GM18517 (cell line): Measurements from ENCODE around the gene RNF223.
"Not testable (repeated sequence)": the region's sequence is repeated elsewhere in the genome, so short reads cannot be mapped to it uniquely, and the experiment has no call there.

Experiments used
- ATAC-seq: cut with Tn5 transposase; IDR thresholded peaks from one replicate; pipeline ENCODE4 v1.9.1; 2021; ENCODE audit warnings: mild to moderate bottlenecking, moderate library complexity; ENCODE audit not compliant: unreplicated experiment

Gene RNF223

DNA sequence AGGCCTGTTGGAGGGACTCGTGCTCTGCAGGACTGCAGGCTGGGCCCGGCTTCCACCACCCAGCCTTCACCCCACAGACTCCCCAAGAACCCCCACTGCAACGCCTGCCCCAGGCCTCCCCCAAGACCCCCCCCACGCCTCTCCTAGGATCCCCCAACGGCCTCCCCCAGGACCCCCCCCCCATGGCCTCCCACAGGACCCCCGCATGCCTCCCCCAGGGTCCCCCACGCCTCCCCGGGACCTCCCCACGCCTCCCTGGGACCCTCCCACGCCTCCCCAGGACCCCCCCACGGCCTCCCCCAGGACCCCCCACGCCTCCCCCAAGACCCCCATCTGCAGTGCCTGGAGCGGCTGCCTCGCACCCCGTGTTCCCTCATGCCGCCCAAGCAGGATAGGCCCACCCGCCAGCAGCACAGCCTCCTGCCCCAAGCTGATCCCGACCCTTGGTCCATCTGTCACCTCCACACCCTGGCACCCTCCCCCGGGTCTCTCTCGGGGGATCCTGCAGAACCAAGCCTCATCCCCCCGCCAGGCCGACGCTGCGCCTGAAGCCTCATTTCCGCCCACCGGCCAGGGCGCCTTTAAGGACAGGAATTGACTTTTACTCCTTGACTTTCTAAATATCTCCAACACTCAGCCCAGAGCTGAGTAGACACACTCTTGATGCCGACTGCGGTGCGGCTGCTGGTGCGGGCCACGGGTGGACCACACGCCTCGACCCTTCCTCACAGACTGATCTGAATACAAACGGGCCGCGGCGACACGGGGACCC lies 14.1 kb upstream of the RNF223 start:
- ATAC-seq: no peak

DNA sequence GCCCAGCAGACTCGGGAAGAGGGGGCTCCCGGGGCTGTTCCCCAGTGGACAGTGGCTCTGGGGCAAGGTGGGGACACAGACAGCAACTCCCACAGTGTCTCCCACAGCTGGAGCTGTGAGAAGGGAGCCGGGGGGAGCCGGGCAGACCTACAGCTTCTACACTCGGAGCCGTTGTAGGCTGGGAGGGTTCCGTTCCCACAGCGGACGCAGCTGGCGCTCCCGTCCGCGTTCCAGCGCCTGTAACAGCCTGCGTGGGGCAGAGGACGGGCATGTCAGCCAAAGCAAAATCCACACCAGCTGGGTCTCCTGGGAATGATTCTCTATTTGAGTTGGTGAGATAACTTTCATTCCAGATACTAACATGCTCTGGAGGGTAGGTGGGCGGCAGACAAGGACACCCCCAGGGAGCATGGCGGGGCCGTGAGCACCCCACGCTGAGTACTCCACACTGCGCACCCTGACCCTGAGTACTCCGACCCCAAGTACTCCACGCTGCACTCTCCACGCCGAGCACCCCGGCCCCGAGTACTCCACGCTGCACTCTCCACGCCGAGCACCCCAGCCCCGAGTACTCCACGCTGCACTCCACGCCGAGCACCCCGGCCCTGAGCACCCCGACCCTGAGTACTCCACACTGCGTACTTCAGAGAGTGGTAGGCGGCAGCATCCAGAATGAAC lies 13.4 kb upstream of the RNF223 start:
- ATAC-seq: no peak

DNA sequence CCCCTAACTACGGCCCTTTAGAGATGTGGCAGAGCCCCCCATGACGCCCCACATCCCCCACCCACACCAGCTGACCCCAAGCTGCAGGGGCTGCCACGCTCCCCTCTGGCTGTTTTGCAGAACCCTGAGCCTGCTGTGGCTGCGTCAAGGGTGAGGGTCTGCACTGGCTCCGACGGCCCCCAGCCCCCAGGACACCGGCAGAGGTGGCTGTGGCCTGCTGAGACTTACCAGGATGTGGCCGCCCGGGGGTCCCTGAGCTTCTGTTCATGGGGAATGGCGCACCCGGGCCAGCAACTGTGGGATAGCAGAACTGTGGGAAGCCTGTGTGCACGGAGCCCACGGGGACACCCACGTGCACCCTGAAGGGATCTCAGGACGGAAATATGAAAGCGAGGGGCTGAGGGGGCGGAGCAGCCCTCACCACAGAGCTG lies 12.8 kb upstream of the RNF223 start:
- no peak for ATAC-seq

DNA sequence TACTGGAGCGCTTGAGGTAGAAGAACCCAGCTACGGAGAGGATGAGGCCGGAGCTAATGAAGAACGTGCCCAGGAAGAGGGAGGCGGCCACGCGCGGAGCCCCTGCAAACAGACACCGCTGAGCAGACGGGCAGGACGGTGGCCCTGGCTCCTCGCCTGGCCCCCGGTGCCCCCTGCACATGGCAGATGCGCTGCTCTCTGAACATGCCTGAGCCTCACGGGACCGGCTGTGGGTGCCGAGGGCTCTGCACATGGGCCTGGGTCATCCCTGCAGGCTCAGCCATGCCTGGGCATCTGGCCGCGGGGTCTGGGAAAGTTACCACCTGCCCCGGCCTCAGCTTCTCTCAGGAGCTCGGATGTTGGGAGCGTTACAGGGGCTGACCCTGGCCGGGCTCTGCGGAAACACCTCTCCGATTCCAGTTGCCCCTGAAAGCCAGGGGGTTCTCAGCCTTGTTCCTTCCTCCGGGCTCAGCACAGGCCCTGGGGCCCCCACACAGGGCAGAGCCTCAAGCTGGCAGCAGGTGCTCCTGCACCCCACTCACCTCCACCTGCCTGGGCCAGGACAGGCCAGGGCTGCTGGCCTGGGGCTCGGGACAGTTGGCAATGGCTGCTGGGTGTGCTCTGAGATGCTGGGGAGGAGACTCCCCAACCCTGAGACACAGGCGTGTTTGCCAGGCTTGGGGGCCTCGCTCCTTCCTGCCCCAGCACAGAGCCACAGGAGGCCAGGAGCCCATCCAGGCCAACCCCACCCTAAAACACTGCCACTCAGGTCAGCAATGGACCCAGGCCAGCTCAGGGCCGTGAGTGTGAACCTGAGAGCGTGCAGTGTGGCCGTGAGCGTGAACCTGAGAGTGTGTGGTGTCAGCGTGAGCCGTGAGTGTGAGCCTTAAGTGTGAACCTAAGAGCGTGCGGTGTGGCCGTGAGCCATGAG lies 12.1 kb upstream of the RNF223 start:
- ATAC-seq: no peak

DNA sequence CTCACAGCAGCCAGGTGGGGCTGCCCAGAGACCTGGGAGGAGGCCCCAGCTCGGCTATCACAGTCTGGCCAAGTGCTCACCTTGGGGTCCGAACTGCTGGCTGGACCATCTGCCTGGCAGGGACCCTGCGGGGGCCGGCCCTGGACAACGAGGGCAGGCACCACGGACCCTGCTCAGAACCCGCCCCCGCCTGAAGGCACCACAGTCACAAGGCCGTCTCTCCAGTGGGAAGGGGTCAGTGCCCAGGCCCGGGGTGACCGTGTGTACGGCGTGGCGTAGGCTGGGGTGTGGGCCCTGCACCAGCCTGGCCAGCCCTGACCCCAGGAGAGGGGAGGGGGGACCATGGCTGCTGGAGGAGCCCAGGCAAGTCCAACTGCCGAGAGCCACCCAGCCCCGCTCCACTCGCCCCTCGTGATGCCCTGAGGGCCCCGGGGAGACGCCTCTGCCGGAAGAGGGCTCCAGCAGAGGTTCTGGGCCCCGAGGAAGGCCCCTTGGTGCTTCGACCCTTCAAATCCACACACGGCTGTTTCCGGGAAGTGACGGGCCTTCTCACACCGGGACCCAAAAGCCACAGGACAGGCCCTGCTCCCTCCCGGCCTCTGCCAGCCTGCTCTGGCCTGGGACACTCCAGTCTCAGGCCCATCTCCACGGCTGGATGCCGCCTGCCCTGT lies 11.2 kb upstream of the RNF223 start:
- no peak for ATAC-seq

DNA sequence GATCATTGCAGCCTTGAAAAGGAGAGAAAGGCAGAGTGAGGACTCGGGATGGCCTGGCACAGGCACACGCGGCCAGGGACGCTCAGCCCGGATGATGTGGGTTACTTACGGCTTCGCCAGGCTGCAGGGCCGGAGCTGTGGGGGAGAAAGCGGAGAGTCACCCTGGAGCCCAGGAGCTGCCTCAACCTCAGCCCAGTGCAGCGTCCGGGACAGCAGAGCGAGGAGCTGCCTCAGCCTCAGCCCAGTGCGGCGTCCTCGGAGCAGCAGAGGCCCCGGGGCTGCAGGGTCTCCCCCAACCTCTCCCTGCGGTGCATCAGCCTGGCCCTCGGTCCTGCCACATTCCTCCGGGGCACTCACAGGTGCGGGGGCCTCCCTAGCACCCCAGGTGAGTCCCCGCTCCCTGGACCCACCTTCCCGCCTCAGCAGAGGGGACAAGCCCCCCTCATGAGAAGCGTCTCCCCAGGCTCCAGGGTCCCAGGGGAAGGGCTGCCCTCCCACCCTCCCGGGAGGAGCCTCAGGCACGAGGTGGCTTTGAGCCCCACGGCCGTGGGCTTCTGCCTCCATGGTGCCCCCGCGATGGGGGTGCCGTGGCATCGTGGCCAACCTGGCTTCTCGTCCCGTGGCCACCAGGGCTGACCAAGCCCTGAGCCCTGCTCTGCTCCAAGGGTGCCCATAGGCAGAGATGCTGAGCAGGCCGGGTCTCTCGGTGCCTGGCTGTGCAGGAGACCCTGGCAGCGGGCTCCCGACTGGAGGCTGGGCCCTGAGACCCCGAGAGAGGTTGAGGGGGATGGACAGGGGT lies 10.5 kb upstream of the RNF223 start:
- no peak for ATAC-seq

DNA sequence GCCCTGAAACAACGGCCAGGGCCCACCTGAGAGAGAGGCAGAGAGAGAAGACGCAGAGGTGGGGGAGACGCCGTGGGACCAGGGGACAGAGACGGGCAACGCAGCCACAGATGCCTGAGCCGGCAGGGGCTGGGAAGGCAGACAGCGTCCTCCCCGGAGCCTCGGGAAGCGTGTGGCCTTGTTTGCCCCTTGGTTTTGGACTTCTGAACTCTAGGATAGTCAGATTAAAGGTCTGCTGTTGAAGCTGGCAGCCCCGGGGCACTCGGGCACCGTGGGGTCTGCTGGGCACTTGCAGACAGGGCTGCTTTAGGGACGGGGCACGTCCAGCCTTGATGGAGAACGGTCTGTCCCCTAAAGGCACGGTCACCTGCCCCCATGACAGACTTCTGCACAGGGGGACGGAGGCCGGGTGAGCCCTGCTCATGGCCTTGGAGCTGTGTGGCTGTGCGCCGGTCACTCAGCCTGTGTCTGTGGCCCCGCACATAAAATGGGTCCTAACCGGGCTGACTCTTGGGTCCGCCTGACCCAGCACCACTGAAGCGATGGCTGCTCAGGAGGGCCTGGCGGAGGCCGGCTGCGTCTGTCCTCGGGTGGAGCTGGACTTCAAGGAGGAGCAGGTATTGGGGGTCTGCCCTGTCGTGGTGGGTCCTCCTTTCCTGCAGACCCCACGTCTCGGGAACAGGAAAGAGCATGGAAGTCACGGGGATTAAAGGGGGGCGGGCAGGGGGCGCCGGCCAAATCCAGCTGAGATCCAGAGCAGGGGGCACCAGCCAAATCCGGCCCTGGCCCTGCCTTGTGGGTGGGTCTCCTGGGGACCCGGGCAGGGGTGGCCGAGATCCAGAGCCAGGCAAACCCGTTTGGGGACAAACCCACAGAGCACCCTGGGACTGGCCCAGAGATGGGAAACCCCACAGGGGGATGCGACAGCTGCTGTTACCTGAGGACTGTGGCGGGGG lies 9.6 kb upstream of the RNF223 start:
- ATAC-seq: no peak

DNA sequence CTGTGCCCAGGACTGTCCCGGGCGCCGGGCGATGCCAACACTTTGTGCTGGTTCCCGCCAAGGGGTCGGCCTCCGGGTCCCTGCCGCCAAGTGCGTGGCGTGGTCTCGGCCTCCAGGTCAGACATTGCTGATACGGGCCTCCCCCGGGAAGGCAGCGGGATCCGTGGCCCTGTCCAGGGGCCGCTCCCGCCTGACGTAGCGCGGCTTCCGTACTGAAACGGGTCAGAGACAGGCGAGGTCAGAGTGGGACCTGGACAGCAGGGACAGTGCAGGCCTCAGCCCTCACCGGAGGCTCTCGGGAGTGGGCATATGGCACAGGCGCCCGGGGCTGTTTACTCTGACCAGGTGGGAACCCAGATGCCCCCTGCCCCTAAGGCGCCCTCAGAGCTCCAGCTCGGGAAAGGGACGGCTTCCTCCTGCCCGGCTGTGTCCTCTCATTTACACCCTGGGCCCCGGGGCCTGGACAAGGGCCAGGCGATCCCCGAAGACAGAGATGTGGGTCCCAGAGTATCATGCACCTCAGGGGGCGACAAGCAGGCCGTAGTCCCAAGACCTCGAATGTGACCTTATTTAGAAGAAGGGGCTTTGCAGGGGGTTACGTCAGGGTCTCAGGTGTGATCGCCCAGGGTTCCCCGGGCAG lies 8.8 kb upstream of the RNF223 start:
- ATAC-seq: no peak

DNA sequence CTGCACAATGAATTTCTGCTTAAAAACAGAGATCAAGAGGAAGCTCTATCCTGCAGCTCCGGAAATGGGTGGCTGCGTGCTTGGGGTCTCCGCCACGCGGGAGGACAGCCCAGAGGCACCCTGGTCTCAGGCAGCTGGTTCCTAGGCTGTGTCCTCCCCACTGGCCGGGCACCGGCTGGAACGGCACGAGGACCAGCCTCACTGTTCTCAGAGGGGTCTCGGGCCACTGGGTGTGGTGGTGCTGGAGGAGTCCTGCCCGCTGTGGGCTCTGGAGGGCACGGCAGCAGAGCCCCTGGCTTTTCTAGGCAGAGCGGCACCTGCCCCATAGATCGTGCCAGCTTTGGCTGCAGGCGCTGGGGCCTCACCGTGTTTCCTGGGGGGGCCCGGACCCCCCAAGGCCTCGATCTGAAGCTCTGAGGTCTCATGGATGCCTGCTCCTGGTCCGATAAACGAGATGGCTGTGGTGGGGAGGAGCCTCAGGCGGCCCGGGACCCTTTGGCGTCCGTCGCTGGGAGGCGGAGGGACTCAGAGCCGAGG lies 8.2 kb upstream of the RNF223 start:
- no peak for ATAC-seq

DNA sequence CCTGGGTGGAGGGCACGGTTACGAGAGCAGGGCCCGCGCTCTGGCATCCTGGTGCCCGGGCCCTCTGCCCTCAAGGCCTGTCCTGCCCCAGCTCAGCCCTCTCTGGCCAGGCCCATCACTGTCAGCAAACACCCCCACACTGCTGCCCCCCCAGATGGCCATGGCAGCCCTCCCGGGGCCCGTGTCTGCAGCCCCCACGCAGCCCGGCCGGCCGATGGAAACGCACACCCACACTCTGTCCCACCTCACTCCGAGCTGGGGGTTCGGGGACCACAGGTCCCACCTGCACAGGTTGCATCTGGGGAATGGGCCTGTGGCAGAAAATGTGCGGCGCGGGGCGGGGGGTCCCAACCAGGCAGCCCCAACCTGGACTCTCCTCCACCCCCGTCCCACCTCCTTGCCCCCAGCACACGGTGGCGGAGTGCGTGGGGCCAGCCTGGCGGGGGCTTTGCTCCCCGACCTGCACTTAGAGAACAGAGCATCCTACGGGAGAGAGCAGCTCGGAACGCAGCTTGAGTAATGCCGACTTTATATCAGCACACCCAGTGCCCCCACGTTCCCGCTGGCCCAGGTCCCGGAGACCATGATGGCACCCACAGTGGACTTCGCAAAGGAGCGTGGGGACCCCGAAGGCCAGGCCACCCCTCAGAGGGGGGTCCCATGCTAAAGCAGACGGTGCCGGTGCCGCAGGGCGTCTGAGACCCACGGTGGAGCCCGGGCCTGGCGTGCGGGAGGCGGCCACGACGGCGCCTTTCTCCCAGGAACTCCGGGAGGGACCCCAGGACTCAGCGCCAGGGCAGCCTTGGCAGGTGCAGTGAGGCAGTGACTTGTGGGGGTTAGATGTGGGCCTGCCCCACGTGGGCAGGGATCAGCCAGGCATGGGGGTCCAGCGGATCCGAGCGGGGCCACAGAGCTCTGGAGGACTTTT lies 7.5 kb upstream of the RNF223 start:
- no peak for ATAC-seq

DNA sequence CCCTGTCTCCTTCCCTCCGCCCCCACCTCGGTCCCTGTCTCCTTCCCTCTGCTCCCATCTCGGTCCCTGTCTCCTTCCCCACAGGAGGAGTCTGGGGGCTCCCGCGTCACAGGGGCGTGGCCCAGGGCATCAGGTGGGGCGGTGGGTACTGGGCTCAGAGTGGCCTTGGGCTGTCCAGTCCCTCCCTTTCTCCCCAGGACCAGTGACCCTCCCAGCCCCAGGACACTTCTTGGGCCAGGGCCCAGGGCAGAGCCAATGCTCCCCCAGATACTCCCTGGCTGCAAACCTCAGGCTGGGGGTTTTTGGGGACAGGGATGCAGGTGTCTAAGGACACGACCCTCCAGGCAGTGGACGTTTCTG lies 6.8 kb upstream of the RNF223 start:
- ATAC-seq: no peak

DNA sequence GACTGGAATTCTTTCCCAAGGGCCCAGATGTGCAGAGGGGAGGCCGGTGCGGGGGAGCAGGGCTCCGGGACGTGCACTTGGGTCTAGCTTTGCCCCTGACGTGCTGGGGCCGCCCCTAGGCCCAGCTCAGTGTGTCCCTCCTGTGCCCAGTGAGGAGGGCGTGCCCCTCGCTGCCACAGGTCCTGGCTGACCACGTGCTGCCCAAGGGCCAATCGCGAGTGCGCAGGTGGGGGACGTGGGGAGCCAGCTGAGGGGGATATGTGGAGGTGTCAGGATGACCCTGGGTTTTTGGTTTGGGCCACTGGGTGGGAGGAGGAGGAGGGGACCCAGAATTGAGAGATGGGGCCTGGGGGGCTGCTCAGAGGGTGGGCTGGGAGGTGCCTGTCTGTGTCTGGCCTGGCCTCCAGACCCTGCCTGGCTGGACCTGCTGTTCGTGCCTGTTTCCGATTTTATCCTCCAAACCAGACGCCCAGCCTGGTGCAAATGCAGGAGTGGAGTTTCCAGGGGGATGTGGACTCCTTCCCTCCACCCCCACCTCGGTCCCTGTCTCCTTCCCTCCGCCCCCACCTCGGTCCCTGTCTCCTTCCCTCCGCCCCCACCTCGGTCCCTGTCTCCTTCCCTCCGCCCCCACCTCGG lies 6.1 kb upstream of the RNF223 start:
- ATAC-seq: no peak

DNA sequence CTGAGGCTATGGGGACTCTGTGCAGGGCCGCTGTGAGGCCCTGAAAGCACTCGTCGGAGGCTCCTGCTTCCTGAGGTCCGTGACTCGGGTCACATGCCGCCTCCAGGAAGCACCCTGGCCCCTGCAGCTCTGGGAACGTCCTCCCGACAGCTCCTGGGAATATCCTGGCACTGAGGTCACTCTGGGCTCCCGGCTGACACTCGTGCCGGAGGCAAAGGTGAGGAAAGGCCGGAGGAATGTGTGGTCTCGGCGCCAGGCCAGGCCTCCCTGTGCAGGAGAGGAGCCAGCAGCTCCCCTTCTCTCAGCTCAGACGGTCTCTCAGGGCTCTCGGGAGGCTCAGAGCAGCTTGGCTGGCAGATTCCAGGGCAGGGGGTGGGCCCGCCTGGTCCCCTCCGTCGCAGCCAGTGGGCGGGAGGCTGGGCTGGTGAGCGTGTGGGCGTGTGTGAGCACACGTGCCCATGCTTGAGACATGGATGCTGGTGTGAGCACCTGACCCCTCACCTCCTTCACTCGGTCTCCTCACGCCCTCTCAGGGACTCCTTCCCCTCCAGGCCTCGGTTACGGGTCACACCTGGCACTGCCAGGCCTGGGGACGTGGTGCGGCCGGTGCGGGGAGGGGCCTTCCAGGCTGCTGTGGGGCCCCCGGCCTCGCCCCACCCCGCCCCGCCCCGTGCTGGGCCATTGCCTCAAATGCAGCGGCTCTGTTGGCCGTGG lies 5.5 kb upstream of the RNF223 start:
- ATAC-seq: no peak

DNA sequence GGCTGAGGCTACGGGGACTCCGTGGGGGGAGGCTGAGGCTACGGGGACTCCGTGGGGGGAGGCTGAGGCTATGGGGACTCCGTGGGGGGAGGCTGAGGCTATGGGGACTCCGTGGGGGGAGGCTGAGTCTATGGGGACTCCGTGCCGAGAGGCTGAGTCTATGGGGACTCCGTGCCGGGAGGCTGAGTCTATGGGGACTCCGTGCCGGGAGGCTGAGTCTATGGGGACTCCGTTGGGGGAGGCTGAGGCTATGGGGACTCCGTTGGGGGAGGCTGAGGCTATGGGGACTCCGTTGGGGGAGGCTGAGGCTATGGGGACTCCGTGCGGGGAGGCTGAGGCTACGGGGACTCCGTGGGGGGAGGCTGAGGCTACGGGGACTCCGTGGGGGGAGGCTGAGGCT lies 3.3 kb upstream of the RNF223 start:
- ATAC-seq: not testable (repeated sequence)

DNA sequence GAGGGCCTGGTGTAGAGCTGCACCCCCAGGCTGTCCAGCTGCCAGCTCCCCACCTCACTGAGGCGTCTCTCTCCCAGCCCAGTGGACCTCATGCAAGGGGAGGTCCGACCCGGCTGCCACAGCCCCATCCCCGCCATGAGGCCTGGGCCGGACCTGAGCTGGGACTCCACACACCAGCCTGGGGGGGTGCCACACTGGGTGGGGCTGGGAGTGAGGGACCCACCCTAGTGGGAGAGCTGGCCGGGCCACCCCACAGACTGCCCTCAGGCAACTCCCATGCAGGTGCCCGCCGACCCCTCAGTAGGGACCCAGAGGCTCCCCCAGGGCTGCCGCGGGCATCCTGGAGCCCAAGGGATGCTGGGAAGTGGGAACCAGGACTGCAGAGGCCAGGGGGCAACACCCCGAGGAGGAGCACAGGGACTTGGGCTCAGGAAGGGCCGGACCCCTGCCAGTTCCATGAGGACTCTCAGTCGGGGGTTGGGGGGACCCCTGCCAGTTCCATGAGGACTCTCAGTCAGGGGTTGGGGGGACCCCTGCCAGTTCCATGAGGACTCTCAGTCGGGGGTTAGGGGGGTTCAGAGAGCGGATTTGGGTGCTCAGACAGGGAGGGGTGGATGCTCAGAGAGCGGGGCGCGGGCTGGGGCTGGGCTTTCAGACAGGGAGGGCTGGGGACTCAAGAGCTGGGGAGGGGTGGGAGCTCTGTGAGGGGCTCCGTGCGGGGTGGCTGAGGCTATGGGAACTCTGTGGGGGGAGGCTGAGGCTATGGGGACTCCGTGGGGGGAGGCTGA lies 1.2 kb upstream of the RNF223 start:
- no peak for ATAC-seq
